Heart left ventricle (tissue), 16 donors: ENCODE data around the gene RIF1. TPM values are rescaled to one million over a fixed set of nuclear protein-coding genes. Genes with fewer than 3 reads are reported as not detected.

Experiments
- ATAC-seq, 4 donors: fragments of 200-7000 bp; cut with Tn5 transposase; one replicate each; pipeline ENCODE4 v1.9.1; 2020 to 2022; ENCODE audit warnings: moderate library complexity in 4 of 4, mild to moderate bottlenecking in 3 of 4, moderate number of reproducible peaks in 1 of 4
- DNase-seq, 5 donors: peaks; one replicate each; pipeline ENCODE4 v3.0.0-alpha.2; 2020
- H3K27ac ChIP-seq, 12 donors: fragments of 200-600 bp; sonication (generic) in 4 of 12; one replicate each; pipeline versions ENCODE4 v1.5.0 to v1.8.0; 2016 to 2022; ENCODE audit warnings: mild to moderate bottlenecking in 2 of 12
- H3K27me3 ChIP-seq, 9 donors: fragments of 200-600 bp; sonication (generic) in 2 of 9; one replicate each; pipeline versions ENCODE4 v1.5.1 to v1.8.0; 2016 to 2022; ENCODE audit warnings: mild to moderate bottlenecking in 3 of 9
- H3K36me3 ChIP-seq, 9 donors: fragments of 200-600 bp; sonication (generic) in 2 of 9; one replicate each; pipeline versions ENCODE4 v1.5.0 to v1.8.0; 2018 to 2022; ENCODE audit warnings: mild to moderate bottlenecking in 2 of 9
- H3K4me1 ChIP-seq, 12 donors: fragments of 200-600 bp; sonication (generic) in 4 of 12; one replicate each; pipeline versions ENCODE4 v1.5.0 to v1.8.0; 2016 to 2022; ENCODE audit warnings: mild to moderate bottlenecking in 3 of 12
- H3K4me3 ChIP-seq, 12 donors: fragments of 200-600 bp; sonication (generic) in 4 of 12; one replicate each; pipeline versions ENCODE4 v1.5.0 to v1.8.0; 2017 to 2022; ENCODE audit warnings: mild to moderate bottlenecking in 9 of 12, moderate library complexity in 4 of 12
- H3K9me3 ChIP-seq, 12 donors: fragments of 200-600 bp; sonication (generic) in 4 of 12; one replicate each; pipeline versions ENCODE4 v1.5.0 to v1.8.0; 2016 to 2022; ENCODE audit warnings: mild to moderate bottlenecking in 1 of 12
- CTCF ChIP-seq, 12 donors: fragments of 200-600 bp; sonication (generic) in 4 of 12; IDR thresholded peaks; one replicate each; pipeline versions ENCODE4 v1.5.0 to v1.8.0; 2018 to 2022; ENCODE audit warnings: antibody characterized with exemption in 12 of 12, mild to moderate bottlenecking in 5 of 12
- POLR2A ChIP-seq, 2 donors: fragments of 450-650 bp; IDR thresholded peaks; one replicate each; pipeline ENCODE4 v1.6.1; 2017; ENCODE audit warnings: antibody characterized with exemption in 2 of 2, mild to moderate bottlenecking in 2 of 2, moderate library complexity in 2 of 2
- WGBS, 4 donors: extraction: QIAGEN DNeasy Blood & Tissue Kit in 2 of 4; methylation state at CpG; one replicate each; pipeline versions ENCODE4 v1.1.5 to v1.1.7; 2013 to 2018; 5-methylcytosine and 5-hydroxymethylcytosine counted together
- intact Hi-C, 10 donors: fragments of 100-400 bp; cut with DNase I; formaldehyde crosslinking; loops; one replicate each; pipeline versions ENCODE4 v1.11.1 to v1.14.2; 2022
- polyA plus RNA-seq, 2 donors: library from polyadenylated mRNA; stranded (reverse); fragments of 200-250 nt; gene quantifications; one replicate each; pipeline ENCODE4 v1.2.3, GENCODE V29; 2013
- total RNA-seq, 9 donors: library from RNA; depleted of rRNA in 2 of 9; stranded (reverse); fragments of >200 nt in 2 of 9; fragmentation: NEBNext Ultra II Directional in 3 of 9; extraction: Animal tissue kit (Norgen Biotek cat#: 25700) in 3 of 9; gene quantifications; one replicate each; pipeline versions ENCODE4 v1.1.0 to v1.2.4, GENCODE V29; 2016 to 2023
- donor health status: ischemic (EF 13 %, LVEDD 7.1; RV severe dilation, severe dysfunction).
- donor health status: healthy with polysubstance abuse.
- donor health status: DM: no; HTN: yes; CAD: no.
- donor health status: DM: no; HTN: no; CAD: no.
- donor health status: ischemic (EF 25% LVEDD 6.9; RV normal size, moderate dysfunction).
- donor health status: ischemic (EF 25% LVEDD 5.7; RV mildly dilated, moderate dysfunction).
- donor health status: healthy.
- donor health status: DM: yes; HTN: yes; CAD: no.
- donor health status: ischemic (EF 35%, LVEDD 5.7; RV mildly dilated, moderate dysfunction).
- donor health status: nonischemic (EF 11% LVEDD 7.7; RV severe dilation, severe dysfunction).
- donor health status: DM: yes; HTN: yes; CAD: no.
- donor health status: PGD.
- donor health status: ischemic (EF 29% LVEDD 5.4; RV normal size, mild dysfunction).
- donor health status: nonischemic (EF 23%, LVEDD 6.1; RV moderate dilation, normal function).

Gene RIF1
- total and polyA plus RNA-seq, 11 donors = 2.6 to 23.9 (median 14.1) TPM

GRCh38 chr2:151482171-151482725 lies 72.5 kb downstream of the RIF1 start:
- H3K4me3 ChIP-seq = no peak overlapping the region
- TF ChIP-seq POLR2A (IDR thresholded peaks at IDR 0.05) (no peak), CTCF (IDR thresholded peaks at IDR 0.05) (no peak)
- no peak for ATAC-seq

GRCh38 chr2:151483546-151483945 lies 73.8 kb downstream of the RIF1 start:
- Histone ChIP-seq H3K27me3 (no peaks in the 10 kb centered on the region), H3K36me3 (peaks cover 0 to 60% (median 43%) of the 10 kb centered on the region in 9 donors), H3K27ac (no peak overlapping the region), H3K4me3 (no peak overlapping the region), H3K9me3 (no peaks in the 10 kb centered on the region), H3K4me1 (no peaks in the 10 kb centered on the region)
- ATAC-seq = no peak
- 94 to 97% (median 95%) methylated on average over 6 of the region's 6 CpGs for WGBS, 4 donors
- intact Hi-C loops = loop anchor here in 1 of 10 donors (10.0 kb wide), 1 partner anchor 531 kb away; no protein-coding TSS in a partner anchor
- TF ChIP-seq POLR2A (IDR thresholded peaks at IDR 0.05) (no peak), CTCF (IDR thresholded peaks at IDR 0.05) (no peak)
- no peak for DNase-seq

More at GRCh38 chr2:151482171-151482725, 72.5 kb downstream of the RIF1 start:
- DNase-seq = no peak
- 80 to 97% (median 95%) methylated on average over 4 of the region's 4 CpGs for WGBS, 4 donors
- Histone ChIP-seq H3K36me3 (peaks cover 0 to 73% (median 49%) of the 10 kb centered on the region in 9 donors), H3K4me1 (no peaks in the 10 kb centered on the region), H3K27me3 (no peaks in the 10 kb centered on the region), H3K9me3 (no peaks in the 10 kb centered on the region), H3K27ac (no peak overlapping the region)
- intact Hi-C loops = loop anchor here in 1 of 10 donors (10.0 kb wide), 1 partner anchor 533 kb away; no protein-coding TSS in a partner anchor

GRCh38 chr2:151484100-151484499 lies 74.4 kb downstream of the RIF1 start:
- no peak for TF ChIP-seq CTCF (IDR thresholded peaks at IDR 0.05)
- TF ChIP-seq POLR2A (IDR thresholded peaks at IDR 0.05) = no peak
- Histone ChIP-seq H3K9me3 (no peaks in the 10 kb centered on the region), H3K36me3 (peaks cover 0 to 57% (median 40%) of the 10 kb centered on the region in 9 donors), H3K4me1 (no peaks in the 10 kb centered on the region), H3K4me3 (no peak overlapping the region), H3K27me3 (no peaks in the 10 kb centered on the region), H3K27ac (no peak overlapping the region)
- intact Hi-C loops = loop anchor here in 1 of 10 donors (10.0 kb wide), 1 partner anchor 531 kb away; no protein-coding TSS in a partner anchor
- ATAC-seq (no peak), DNase-seq (no peak)
- WGBS, 4 donors = 93 to 98% (median 96%) methylated on average over 4 of the region's 4 CpGs

GRCh38 chr2:151486053-151486452 lies 76.4 kb downstream of the RIF1 start:
- Histone ChIP-seq H3K4me3 (no peak overlapping the region), H3K27ac (no peak overlapping the region), H3K4me1 (no peaks in the 10 kb centered on the region), H3K27me3 (no peaks in the 10 kb centered on the region), H3K9me3 (no peaks in the 10 kb centered on the region), H3K36me3 (peaks cover 0 to 42% (median 26%) of the 10 kb centered on the region in 9 donors)
- TF ChIP-seq CTCF (IDR thresholded peaks at IDR 0.05) (no peak), POLR2A (IDR thresholded peaks at IDR 0.05) (no peak)
- 95 to 100% (median 96%) methylated on average over 1 of the region's 1 CpG for WGBS, 4 donors
- intact Hi-C loops = loop anchor here in 1 of 10 donors (10.0 kb wide), 1 partner anchor 529 kb away; no protein-coding TSS in a partner anchor
- no peak for ATAC-seq
- DNase-seq = no peak
